HG03469 (cell line): ENCODE data around the gene DDR2.
"Not testable (repeated sequence)": the region's sequence is repeated elsewhere in the genome, so short reads cannot be mapped to it uniquely, and the experiment has no call there.

ENCODE experiments used
- ATAC-seq: cut with Tn5 transposase; IDR thresholded peaks from one replicate; pipeline ENCODE4 v1.9.1; 2021; ENCODE audit warnings: mild to moderate bottlenecking, moderate library complexity, moderate number of reproducible peaks; ENCODE audit not compliant: unreplicated experiment

Gene DDR2

GRCh38 chr1:162717548-162718184 is 85.4 kb downstream of the DDR2 start:
- ATAC-seq = no peak

- no peak for ATAC-seq
These were observed 87.4 kb downstream of the DDR2 start for GRCh38 chr1:162719678-162720077.

GRCh38 chr1:162720996-162721395 is 88.7 kb downstream of the DDR2 start:
- no peak for ATAC-seq

GRCh38 chr1:162721471-162721870 is 89.2 kb downstream of the DDR2 start:
- ATAC-seq = no peak

- ATAC-seq = no peak
These were observed 89.8 kb downstream of the DDR2 start for GRCh38 chr1:162722036-162722435.

- no peak for ATAC-seq
These were observed 92.4 kb downstream of the DDR2 start for GRCh38 chr1:162724583-162725120.

GRCh38 chr1:162725301-162725837 is 93.1 kb downstream of the DDR2 start:
- no peak for ATAC-seq

GRCh38 chr1:162726555-162726954 is 94.3 kb downstream of the DDR2 start:
- ATAC-seq = no peak

- not testable (repeated sequence) for ATAC-seq
These were observed 95.2 kb downstream of the DDR2 start for GRCh38 chr1:162727493-162727892.

GRCh38 chr1:162728573-162728972 is 96.3 kb downstream of the DDR2 start:
- no peak for ATAC-seq

GRCh38 chr1:162729195-162729774 is 97.0 kb downstream of the DDR2 start:
- not testable (repeated sequence) for ATAC-seq

- no peak for ATAC-seq
These were observed 99.8 kb downstream of the DDR2 start for GRCh38 chr1:162732094-162732493.

- ATAC-seq = no peak
These were observed 100.5 kb downstream of the DDR2 start for GRCh38 chr1:162732566-162733335.

- no peak for ATAC-seq
These were observed 101.0 kb downstream of the DDR2 start for GRCh38 chr1:162733336-162733590.

- no peak for ATAC-seq
These were observed 101.8 kb downstream of the DDR2 start for GRCh38 chr1:162734047-162734446.

- ATAC-seq = no peak
These were observed 103.9 kb downstream of the DDR2 start for GRCh38 chr1:162736184-162736583.

- ATAC-seq = peak; percentile 90
These were observed 104.4 kb downstream of the DDR2 start for GRCh38 chr1:162736633-162737067.

GRCh38 chr1:162740755-162741154 is 108.5 kb downstream of the DDR2 start:
- ATAC-seq = no peak

- no peak for ATAC-seq
These were observed 109.3 kb downstream of the DDR2 start for GRCh38 chr1:162741574-162741973.

GRCh38 chr1:162746264-162746942 is 114.1 kb downstream of the DDR2 start:
- not testable (repeated sequence) for ATAC-seq

GRCh38 chr1:162753001-162753658 is 120.9 kb downstream of the DDR2 start:
- no peak for ATAC-seq
